ENCODE measurements around the gene STAT6.

STAT6 gene

GRCh38 chr12:57049890-57050289 lies 61.3 kb downstream of the STAT6 start, which contains the start of gene MYO1A:
Gene MYO1A (minus strand): TSS chr12:57050129. CDS start chr12:57048323, 1,806 bp downstream.
- Histone ChIP-seq H3K4me1 (ENCODE audit: insufficient read depth, low read length) (peaks cover 5% of the 10 kb centered on the region), H3K36me3 (ENCODE audit: insufficient read depth, low read length) (no peaks in the 10 kb centered on the region), H3K27ac (ENCODE audit: low read depth, low read length) (no peak within 1 kb of the TSS), H3K27me3 (ENCODE audit: control insufficient read depth in 1 of 2, insufficient read depth in 2 of 2, low read length in 2 of 2) (no peaks in the 10 kb centered on the region), H3K9ac (ENCODE audit: low read length) (no peak within 1 kb of the TSS), H3K9me3 (ENCODE audit: low read length) (no peaks in the 10 kb centered on the region), H3K4me3 (ENCODE audit: low read depth in 1 of 2, low read length in 2 of 2) (no peak within 1 kb of the TSS)

- no peaks in the 10 kb centered on the region for H3K36me3 ChIP-seq (ENCODE audit: insufficient read depth, low read length)
- H3K9me3 ChIP-seq (ENCODE audit: low read length) = no peaks in the 10 kb centered on the region
- H3K27me3 ChIP-seq (ENCODE audit: control insufficient read depth in 1 of 2, insufficient read depth in 2 of 2, low read length in 2 of 2) = no peaks in the 10 kb centered on the region
- H3K4me1 ChIP-seq (ENCODE audit: insufficient read depth, low read length) = peaks cover 5% of the 10 kb centered on the region
- H3K4me3 ChIP-seq (ENCODE audit: low read depth in 1 of 2, low read length in 2 of 2) = no peak overlapping the region
- H3K9ac ChIP-seq (ENCODE audit: low read length) = no peak overlapping the region
- H3K27ac ChIP-seq (ENCODE audit: low read depth, low read length) = no peak overlapping the region
These were observed 62.1 kb downstream of the STAT6 start for GRCh38 chr12:57049119-57049446.

GRCh38 chr12:57048423-57049118 lies 62.6 kb downstream of the STAT6 start:
- H3K36me3 ChIP-seq (ENCODE audit: insufficient read depth, low read length) = no peaks in the 10 kb centered on the region
- H3K4me3 ChIP-seq (ENCODE audit: low read depth in 1 of 2, low read length in 2 of 2) = no peak overlapping the region
- peaks cover 5% of the 10 kb centered on the region for H3K4me1 ChIP-seq (ENCODE audit: insufficient read depth, low read length)
- H3K27ac ChIP-seq (ENCODE audit: low read depth, low read length) = no peak overlapping the region
- no peaks in the 10 kb centered on the region for H3K9me3 ChIP-seq (ENCODE audit: low read length)
- H3K27me3 ChIP-seq (ENCODE audit: control insufficient read depth in 1 of 2, insufficient read depth in 2 of 2, low read length in 2 of 2) = no peaks in the 10 kb centered on the region
- no peak overlapping the region for H3K9ac ChIP-seq (ENCODE audit: low read length)

GRCh38 chr12:57047981-57048380 lies 63.2 kb downstream of the STAT6 start:
- no peak overlapping the region for H3K4me3 ChIP-seq (ENCODE audit: low read depth in 1 of 2, low read length in 2 of 2)
- no peak overlapping the region for H3K27ac ChIP-seq (ENCODE audit: low read depth, low read length)
- no peaks in the 10 kb centered on the region for H3K36me3 ChIP-seq (ENCODE audit: insufficient read depth, low read length)
- no peak overlapping the region for H3K9ac ChIP-seq (ENCODE audit: low read length)
- no peaks in the 10 kb centered on the region for H3K9me3 ChIP-seq (ENCODE audit: low read length)
- no peaks in the 10 kb centered on the region for H3K27me3 ChIP-seq (ENCODE audit: control insufficient read depth in 1 of 2, insufficient read depth in 2 of 2, low read length in 2 of 2)
- peaks cover 5% of the 10 kb centered on the region for H3K4me1 ChIP-seq (ENCODE audit: insufficient read depth, low read length)

GRCh38 chr12:57046947-57047890 lies 63.9 kb downstream of the STAT6 start:
- Histone ChIP-seq H3K36me3 (ENCODE audit: insufficient read depth, low read length) (no peaks in the 10 kb centered on the region), H3K9ac (ENCODE audit: low read length) (no peak overlapping the region), H3K9me3 (ENCODE audit: low read length) (no peaks in the 10 kb centered on the region), H3K4me3 (ENCODE audit: low read depth in 1 of 2, low read length in 2 of 2) (no peak overlapping the region), H3K27me3 (ENCODE audit: control insufficient read depth in 1 of 2, insufficient read depth in 2 of 2, low read length in 2 of 2) (no peaks in the 10 kb centered on the region), H3K27ac (ENCODE audit: low read depth, low read length) (no peak overlapping the region), H3K4me1 (ENCODE audit: insufficient read depth, low read length) (peaks cover 5% of the 10 kb centered on the region)

- peaks cover 5% of the 10 kb centered on the region for H3K4me1 ChIP-seq (ENCODE audit: insufficient read depth, low read length)
- no peak overlapping the region for H3K9ac ChIP-seq (ENCODE audit: low read length)
- no peaks in the 10 kb centered on the region for H3K9me3 ChIP-seq (ENCODE audit: low read length)
- no peaks in the 10 kb centered on the region for H3K36me3 ChIP-seq (ENCODE audit: insufficient read depth, low read length)
- no peak overlapping the region for H3K27ac ChIP-seq (ENCODE audit: low read depth, low read length)
- no peaks in the 10 kb centered on the region for H3K27me3 ChIP-seq (ENCODE audit: control insufficient read depth in 1 of 2, insufficient read depth in 2 of 2, low read length in 2 of 2)
- H3K4me3 ChIP-seq (ENCODE audit: low read depth in 1 of 2, low read length in 2 of 2) = no peak overlapping the region
These were observed 64.9 kb downstream of the STAT6 start for GRCh38 chr12:57046086-57046791.

All from muscle layer of colon (tissue), 2 donors.